Hematopoietic multipotent progenitor cell treated with erythropoietin and hydrocortisone succinate and interleukin-3 and kit ligand, for 6 days (in vitro differentiated cells): ENCODE data around the gene LUC7L.
A peak's percentile ranks its signal among the peaks of the same experiment; 100 is the strongest.
"Not testable (repeated sequence)": the region's sequence is repeated elsewhere in the genome, so short reads cannot be mapped to it uniquely, and the experiment has no call there.

ENCODE experiments used
- DNase-seq: peaks from one replicate; pipeline ENCODE4 v3.0.0-alpha.2; 2015

Gene LUC7L

DNA sequence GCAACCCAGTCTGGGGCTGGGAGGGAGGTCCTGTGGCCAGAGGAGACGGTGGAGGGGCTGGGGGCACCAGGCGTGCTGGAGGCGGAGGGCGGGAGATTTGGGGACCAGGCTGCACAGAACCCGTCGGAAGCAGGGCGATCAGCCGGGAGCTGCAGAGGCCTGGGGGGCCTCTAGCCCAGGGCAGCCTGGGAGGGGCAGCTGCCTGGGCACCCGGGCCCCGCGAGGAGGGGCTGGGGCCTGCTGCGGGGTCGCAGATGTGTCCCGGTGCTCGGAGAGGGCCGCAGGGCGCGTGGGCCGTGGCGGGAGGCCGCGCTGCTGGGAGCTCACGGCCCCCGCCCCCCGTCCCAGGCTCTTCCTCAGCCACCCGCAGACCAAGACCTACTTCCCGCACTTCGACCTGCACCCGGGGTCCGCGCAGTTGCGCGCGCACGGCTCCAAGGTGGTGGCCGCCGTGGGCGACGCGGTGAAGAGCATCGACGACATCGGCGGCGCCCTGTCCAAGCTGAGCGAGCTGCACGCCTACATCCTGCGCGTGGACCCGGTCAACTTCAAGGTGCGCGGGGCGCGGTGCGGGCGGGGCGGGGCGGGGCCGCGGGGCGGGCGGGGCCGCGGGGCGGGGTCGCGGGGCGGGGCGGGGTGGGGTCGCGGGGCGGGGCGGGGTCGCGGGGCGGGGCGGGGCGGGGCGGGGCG lies 65.0 kb downstream of the LUC7L start:
- not testable (repeated sequence) for DNase-seq

DNA sequence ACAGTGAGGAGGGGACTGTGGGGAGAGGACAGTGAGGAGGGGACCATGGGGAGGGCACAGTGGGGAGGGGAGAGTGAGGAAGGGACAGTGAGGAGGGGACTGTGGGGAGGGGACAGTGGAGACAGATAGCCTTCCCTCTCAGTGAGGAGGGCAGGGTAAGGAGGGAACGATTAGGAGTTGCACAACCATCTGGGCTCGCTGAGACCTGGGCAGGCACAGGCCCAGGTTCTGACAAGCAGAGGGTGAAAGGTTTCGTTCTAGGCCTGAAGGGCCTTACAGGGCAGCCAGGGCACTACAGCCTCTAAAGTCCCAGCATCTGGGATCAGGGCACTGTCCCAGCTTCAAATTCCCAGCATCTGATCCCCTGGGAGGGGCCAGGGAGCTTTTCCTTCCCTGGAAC lies 65.6 kb downstream of the LUC7L start:
- not testable (repeated sequence) for DNase-seq

DNA sequence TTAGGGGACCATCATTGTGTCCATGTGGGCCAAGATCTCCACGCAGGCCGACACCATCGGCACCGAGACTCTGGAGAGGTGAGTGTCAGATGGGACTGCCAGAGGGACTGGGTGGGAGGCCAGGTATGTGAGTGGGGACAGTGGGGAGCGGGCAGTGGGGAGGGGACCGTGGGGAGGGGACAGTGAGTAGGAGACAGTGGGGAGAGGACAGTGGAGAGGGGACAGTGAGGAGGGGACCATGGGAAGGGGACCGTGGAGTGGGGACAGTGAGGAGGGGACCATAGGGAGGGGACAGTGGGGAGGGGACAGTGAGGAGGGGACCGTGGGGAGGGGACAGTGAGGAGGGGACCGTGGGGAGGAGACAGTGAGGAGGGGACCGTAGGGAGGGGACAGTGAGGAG lies 66.1 kb downstream of the LUC7L start:
- not testable (repeated sequence) for DNase-seq

GRCh38 chr16:162271-162991 lies 66.8 kb downstream of the LUC7L start:
- no peak for DNase-seq

DNA sequence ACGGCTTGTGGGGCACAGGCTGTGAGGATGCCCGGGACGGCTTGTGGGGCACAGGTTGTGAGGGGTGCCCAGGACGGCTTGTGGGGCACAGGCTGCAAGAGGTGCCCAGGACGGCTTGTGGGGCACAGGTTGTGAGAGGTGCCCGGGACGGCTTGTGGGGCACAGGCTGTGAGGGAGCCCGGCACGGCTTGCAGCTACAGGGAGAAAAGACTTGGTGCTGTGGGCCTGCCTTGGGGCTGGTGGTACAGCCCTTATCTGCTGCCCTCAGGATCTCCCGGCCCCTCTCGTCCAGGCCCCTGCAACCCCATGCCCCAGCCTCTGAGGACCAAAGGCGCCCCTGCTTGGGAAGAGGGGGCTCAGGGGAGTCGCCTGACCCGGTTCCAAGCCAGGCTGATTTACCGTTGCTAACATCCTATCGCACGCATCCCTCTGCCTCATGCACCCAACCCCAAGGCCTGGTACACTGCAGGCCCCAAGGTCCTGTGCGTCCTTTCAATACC lies 68.5 kb downstream of the LUC7L start:
- DNase-seq: no peak

DNA sequence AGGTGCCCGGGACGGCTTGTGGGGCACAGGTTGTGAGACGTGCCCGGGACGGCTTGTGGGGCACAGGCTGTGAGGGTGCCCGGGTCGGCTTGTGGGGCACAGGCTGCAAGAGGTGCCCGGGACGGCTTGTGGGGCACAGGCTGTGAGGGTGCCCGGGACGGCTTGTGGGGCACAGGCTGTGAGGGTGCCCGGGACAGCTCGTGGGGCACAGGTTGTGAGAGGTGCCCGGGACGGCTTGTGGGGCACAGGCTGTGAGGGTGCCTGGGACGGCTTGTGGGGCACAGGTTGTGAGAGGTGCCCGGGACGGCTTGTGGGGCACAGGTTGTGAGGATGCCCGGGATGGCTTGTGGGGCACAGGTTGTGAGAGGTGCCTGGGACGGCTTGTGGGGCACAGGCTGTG lies 69.0 kb downstream of the LUC7L start:
- DNase-seq: not testable (repeated sequence)

DNA sequence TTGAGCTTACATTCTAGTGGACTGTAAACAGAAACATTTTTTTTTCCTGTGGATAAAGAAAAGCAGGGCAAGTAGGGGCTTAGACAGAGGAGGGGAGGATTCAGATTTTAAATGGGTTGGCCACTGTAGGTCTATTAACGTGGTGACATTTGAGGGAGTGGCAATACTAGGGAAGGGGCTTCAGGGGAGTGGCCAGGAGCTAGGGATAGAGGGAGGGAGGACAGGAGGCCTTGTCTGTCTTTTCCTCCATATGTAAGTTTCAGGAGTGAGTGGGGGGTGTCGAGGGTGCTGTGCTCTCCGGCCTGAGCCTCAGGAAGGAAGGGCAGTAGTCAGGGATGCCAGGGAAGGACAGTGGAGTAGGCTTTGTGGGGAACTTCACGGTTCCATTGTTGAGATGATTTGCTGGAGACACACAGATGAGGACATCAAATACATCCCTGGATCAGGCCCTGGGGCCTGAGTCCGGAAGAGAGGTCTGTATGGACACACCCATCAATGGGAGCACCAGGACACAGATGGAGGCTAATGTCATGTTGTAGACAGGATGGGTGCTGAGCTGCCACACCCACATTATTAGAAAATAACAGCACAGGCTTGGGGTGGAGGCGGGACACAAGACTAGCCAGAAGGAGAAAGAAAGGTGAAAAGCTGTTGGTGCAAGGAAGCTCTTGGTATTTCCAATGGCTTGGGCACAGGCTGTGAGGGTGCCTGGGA lies 70.0 kb downstream of the LUC7L start:
- DNase-seq: no peak

DNA sequence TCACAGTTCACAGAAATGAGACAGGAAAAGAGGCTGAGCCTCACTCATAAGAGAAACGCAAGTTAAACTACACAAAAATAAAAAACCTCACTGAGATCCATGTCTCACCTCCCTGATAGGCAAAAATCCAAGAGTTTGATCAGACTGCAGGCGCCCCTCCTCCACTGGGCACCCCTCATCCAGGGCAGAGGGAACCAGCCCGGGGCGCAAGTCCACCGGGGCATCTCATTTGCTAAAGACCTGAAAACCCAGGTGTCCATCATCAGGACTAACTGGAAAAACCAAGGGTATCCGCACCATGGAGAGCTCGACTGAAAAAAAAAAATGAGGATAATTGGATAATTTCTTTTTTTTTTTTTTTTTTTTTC lies 74.2 kb downstream of the LUC7L start:
- no peak for DNase-seq

DNA sequence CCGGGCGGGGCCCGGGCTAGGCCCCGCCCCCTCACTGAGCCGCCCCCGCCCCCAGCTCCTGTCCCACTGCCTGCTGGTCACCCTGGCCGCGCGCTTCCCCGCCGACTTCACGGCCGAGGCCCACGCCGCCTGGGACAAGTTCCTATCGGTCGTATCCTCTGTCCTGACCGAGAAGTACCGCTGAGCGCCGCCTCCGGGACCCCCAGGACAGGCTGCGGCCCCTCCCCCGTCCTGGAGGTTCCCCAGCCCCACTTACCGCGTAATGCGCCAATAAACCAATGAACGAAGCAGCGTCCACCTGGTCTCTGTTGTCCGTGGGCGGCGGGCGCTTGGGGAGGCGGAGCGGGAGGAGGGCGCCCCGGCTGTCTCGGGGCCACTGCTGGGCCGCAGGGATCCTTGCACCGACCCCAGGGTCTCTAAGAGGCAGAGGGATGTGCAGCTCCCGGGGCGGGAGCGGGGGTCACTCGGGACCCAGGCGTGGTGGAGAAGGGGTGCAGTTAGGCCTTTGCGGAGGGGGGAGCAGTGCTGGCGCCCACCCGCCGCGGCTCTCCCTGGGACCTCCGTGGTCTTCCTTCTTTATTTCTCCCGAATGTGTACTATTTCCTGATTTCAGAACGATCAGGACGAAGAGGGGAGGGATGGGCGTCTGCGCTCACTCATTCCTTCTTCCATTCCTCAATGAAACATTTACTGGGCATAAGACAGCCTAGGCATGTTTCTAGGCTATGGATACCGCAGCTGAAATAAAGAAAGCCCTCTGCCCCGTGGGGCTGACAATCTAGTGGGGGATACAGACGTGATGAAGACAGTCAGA lies 74.8 kb downstream of the LUC7L start:
- peak; percentile 57 for DNase-seq

DNA sequence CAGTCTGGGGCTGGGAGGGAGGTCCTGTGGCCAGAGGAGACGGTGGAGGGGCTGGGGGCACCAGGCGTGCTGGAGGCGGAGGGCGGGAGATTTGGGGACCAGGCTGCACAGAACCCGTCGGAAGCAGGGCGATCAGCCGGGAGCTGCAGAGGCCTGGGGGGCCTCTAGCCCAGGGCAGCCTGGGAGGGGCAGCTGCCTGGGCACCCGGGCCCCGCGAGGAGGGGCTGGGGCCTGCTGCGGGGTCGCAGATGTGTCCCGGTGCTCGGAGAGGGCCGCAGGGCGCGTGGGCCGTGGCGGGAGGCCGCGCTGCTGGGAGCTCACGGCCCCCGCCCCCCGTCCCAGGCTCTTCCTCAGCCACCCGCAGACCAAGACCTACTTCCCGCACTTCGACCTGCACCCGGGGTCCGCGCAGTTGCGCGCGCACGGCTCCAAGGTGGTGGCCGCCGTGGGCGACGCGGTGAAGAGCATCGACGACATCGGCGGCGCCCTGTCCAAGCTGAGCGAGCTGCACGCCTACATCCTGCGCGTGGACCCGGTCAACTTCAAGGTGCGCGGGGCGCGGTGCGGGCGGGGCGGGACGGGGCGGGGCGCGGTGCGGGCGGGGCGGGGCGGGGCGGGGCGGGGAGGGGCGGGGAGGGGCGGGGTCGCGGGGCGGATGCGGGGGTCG lies 75.6 kb downstream of the LUC7L start:
- DNase-seq: not testable (repeated sequence)

GRCh38 chr16:153129-153521 lies 76.1 kb downstream of the LUC7L start:
- not testable (repeated sequence) for DNase-seq

- DNase-seq: peak; percentile 38
Measured at GRCh38 chr16:152141-153128, 76.8 kb downstream of the LUC7L start, which contains the start of gene HBZ. TSS of gene HBZ (plus strand) at chr16:152644. CDS start at chr16:152910, 266 bp downstream.

GRCh38 chr16:149024-149660 lies 80.1 kb downstream of the LUC7L start:
- no peak for DNase-seq

- DNase-seq: no peak
Measured at GRCh38 chr16:146646-147045, 82.6 kb downstream of the LUC7L start.

GRCh38 chr16:144797-145252 lies 84.4 kb downstream of the LUC7L start:
- DNase-seq: peak; percentile 42

GRCh38 chr16:143456-143855 lies 85.8 kb downstream of the LUC7L start:
- DNase-seq: no peak

DNA sequence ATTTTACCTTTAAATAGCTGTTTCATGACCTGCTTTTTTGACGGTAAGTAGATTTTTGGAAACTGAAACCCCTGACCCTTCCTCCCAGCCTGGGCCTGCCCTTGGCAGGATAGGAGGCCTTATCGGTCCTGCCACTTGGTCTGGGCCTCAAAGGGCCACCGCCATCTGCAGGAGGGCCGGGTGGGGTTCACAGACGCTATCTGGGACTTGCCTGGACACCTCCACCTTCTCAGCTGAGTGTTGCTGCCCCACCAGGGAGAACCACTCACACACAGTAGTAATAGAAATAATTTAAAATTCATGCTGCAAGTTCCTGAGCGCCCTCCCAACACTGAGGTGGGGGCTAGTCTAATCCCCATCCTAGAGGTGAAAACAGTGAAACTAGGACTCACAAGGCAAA lies 86.2 kb downstream of the LUC7L start:
- DNase-seq: peak; percentile 88

GRCh38 chr16:142405-142967 lies 86.8 kb downstream of the LUC7L start:
- DNase-seq: peak; percentile 39

GRCh38 chr16:140175-140857 lies 88.9 kb downstream of the LUC7L start:
- DNase-seq: no peak
